Osteocyte (in vitro differentiated cells): ENCODE measurements around the gene FILIP1. TPM values are rescaled to one million over a fixed set of nuclear protein-coding genes. Genes with fewer than 3 reads are reported as not detected.

ENCODE experiments used
- DNase-seq: peaks from one replicate; pipeline ENCODE4 v3.0.0; 2021; ENCODE audit warnings: mixed read lengths; ENCODE audit not compliant: unreplicated experiment; ENCODE audit errors: extremely low spot score
- H3K27ac Mint-ChIP-seq: one replicate; pipeline ENCODE4 v1.8.0; 2021; ENCODE audit warnings: mild to moderate bottlenecking, mixed read lengths; ENCODE audit not compliant: unreplicated experiment
- H3K27me3 Mint-ChIP-seq: one replicate; pipeline ENCODE4 v1.8.0; 2021; ENCODE audit warnings: mixed read lengths; ENCODE audit not compliant: unreplicated experiment
- H3K36me3 Mint-ChIP-seq: one replicate; pipeline ENCODE4 v1.8.0; 2021; ENCODE audit warnings: mixed read lengths; ENCODE audit not compliant: unreplicated experiment
- H3K4me1 Mint-ChIP-seq: one replicate; pipeline ENCODE4 v1.8.0; 2021; ENCODE audit warnings: mixed read lengths; ENCODE audit not compliant: unreplicated experiment
- H3K4me3 Mint-ChIP-seq: one replicate; pipeline ENCODE4 v1.8.0; 2021; ENCODE audit warnings: mild to moderate bottlenecking, moderate library complexity, mixed read lengths; ENCODE audit not compliant: unreplicated experiment
- H3K9me3 Mint-ChIP-seq: one replicate; pipeline ENCODE4 v1.8.0; 2021; ENCODE audit warnings: mixed read lengths; ENCODE audit not compliant: unreplicated experiment
- total RNA-seq: library from RNA; stranded (reverse); gene quantifications from 2 replicates; pipeline ENCODE4 v1.2.1, GENCODE V29; 2021
- TF ChIP-seq, protein P1 (sequence below): fragments of 200-600 bp; sonication (generic); IDR thresholded peaks from 2 replicates; pipeline ENCODE4 v1.5.0; 2021; ENCODE audit warnings: antibody characterized with exemption, mild to moderate bottlenecking, moderate library complexity

Gene FILIP1
- total RNA-seq, 1 donor from 2014 or later, result 0.05 TPM

DNA sequence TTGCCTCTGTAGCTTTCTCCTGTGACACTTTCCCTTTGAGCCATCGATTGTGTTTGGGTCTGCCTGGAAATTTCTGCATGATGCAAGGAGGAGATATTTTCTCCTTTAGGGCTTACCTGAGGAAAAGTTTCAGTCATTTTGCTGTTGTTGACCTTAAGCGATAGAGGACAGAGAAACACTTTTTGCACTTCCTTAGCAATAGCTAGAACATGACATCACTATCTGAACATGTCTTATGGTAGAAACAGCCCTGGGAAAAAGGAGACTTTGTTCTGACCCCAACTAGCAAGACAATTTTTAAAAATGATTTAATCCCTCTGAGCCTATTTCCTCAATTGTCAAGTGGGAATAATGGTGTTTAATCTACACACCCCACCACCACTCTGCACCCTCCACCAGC lies 9.7 kb upstream of the FILIP1 start:
- Mint-ChIP-seq H3K9me3 (peaks cover 9% of the 10 kb centered on the region), H3K4me3 (no peak overlapping the region), H3K4me1 (no peaks in the 10 kb centered on the region), H3K36me3 (no peaks in the 10 kb centered on the region), H3K27ac (no peak overlapping the region), H3K27me3 (no peaks in the 10 kb centered on the region)
- TF ChIP-seq, protein P1, sequence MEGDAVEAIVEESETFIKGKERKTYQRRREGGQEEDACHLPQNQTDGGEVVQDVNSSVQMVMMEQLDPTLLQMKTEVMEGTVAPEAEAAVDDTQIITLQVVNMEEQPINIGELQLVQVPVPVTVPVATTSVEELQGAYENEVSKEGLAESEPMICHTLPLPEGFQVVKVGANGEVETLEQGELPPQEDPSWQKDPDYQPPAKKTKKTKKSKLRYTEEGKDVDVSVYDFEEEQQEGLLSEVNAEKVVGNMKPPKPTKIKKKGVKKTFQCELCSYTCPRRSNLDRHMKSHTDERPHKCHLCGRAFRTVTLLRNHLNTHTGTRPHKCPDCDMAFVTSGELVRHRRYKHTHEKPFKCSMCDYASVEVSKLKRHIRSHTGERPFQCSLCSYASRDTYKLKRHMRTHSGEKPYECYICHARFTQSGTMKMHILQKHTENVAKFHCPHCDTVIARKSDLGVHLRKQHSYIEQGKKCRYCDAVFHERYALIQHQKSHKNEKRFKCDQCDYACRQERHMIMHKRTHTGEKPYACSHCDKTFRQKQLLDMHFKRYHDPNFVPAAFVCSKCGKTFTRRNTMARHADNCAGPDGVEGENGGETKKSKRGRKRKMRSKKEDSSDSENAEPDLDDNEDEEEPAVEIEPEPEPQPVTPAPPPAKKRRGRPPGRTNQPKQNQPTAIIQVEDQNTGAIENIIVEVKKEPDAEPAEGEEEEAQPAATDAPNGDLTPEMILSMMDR, result no peak
- no peak for DNase-seq

DNA sequence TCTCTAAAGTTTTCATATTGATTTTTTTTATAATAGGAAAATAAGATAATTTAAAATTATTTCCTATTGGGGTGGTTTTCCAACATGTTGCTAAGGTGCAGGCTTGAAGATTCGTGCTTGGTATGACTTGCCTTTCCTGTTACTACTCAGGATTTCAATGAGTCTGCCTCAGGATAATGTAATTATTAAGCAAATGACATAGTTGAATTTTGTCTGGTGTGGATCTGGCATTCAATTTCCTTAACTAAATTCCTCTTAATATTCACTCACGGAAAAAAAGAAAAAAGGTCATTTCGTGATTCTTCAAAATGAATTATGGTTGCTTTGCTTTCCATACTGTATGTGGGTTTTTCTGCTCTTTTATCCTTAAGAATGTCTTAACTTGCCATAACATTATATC lies 9.3 kb upstream of the FILIP1 start:
- Mint-ChIP-seq H3K27me3 (no peaks in the 10 kb centered on the region), H3K4me1 (no peaks in the 10 kb centered on the region), H3K9me3 (peaks cover 9% of the 10 kb centered on the region), H3K4me3 (no peak overlapping the region), H3K27ac (no peak overlapping the region), H3K36me3 (no peaks in the 10 kb centered on the region)
- no peak for DNase-seq
- TF ChIP-seq, protein P1, result no peak

DNA sequence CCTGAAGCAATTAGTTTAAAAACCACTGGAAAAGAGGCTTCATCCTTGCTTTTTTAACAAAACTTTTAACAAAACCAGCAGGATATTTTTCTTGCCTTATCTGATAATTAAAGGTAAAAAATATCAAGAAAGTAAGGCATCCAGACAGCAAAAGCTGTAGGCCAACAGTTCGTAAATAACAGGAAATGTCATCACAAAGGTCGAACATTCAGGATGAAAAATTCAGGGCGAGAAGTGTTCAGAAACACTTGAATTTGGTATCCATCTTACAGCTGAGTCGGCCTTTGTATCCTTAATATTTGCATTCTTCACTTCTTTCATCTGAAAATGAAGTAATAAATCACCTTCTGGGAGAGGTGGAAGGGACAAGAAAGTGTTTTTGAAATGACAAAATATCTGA lies 8.2 kb upstream of the FILIP1 start:
- DNase-seq, result no peak
- Mint-ChIP-seq H3K27ac (no peak overlapping the region), H3K36me3 (no peaks in the 10 kb centered on the region), H3K4me1 (no peaks in the 10 kb centered on the region), H3K27me3 (no peaks in the 10 kb centered on the region), H3K9me3 (peaks cover 2% of the 10 kb centered on the region), H3K4me3 (no peak overlapping the region)
- TF ChIP-seq, protein P1, result no peak

DNA sequence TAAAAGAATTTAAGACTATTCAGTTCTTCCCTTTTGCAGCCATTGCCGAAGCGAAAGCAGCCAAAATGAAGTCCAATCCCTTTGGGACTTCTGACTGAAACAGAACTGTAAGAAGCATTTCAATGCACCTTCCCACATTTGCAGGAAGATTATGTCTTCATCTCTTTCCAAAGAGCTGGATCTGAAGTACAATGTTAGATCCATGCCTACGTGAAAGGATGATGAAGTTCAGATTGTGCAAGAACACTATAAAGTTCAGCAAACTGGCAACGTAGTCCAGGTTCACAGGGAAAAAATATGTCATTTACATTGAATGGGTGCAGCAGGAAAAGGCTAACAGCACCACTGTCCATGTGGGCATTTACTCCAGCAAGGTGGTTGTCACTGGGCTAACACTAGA lies 6.0 kb upstream of the FILIP1 start:
- TF ChIP-seq, protein P1, result no peak
- Mint-ChIP-seq H3K4me1 (peaks cover 11% of the 10 kb centered on the region), H3K27ac (no peak overlapping the region), H3K9me3 (no peaks in the 10 kb centered on the region), H3K27me3 (no peaks in the 10 kb centered on the region), H3K36me3 (no peaks in the 10 kb centered on the region), H3K4me3 (no peak overlapping the region)
- no peak for DNase-seq

DNA sequence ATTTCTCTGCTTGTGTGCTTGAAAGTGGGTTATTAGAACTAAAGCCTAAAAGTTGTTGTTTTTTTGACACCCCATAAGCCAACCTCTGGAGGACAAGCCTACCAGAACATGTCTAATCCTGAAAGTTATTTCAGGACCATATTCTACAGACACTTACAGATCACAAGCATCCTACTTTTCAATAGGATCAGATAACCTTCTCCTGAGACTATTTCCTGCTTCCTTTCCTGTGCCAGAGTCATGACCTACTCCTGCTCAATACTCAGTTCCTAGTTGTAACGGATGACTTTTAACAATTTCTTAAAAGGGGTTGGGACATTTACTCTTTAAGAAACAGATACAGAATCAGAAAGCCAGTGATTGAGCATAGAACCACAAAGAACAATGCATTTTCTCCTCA lies 5.3 kb upstream of the FILIP1 start:
- DNase-seq, result no peak
- Mint-ChIP-seq H3K4me1 (peaks cover 11% of the 10 kb centered on the region), H3K27me3 (peaks cover 3% of the 10 kb centered on the region), H3K4me3 (no peak overlapping the region), H3K36me3 (no peaks in the 10 kb centered on the region), H3K27ac (no peak overlapping the region), H3K9me3 (no peaks in the 10 kb centered on the region)
- TF ChIP-seq, protein P1, result no peak
